T-helper 17 cell (primary cell): ENCODE results near the gene CNOT9. TPM values are rescaled to one million over a fixed set of nuclear protein-coding genes. Genes with fewer than 3 reads are reported as not detected.
"Not testable (repeated sequence)": the region's sequence is repeated elsewhere in the genome, so short reads cannot be mapped to it uniquely, and the experiment has no call there.

Experiments
- ATAC-seq: fragments of 150-1000 bp; cut with Tn5 transposase; 2 replicates; pipeline ENCODE4 v1.10.0; 2021; ENCODE audit warnings: mild to moderate bottlenecking, moderate library complexity
- DNase-seq, 3 donors: peaks; one replicate each; pipeline versions ENCODE4 v3.0.0 to v3.0.0-alpha.2; 2020 to 2021
- H3K9me3 ChIP-seq: one replicate; pipeline ENCODE4 v1.7.0; 2013; ENCODE audit warnings: low read length, mild to moderate bottlenecking; ENCODE audit not compliant: control insufficient read depth, poor library complexity, severe bottlenecking
- H3K27ac Mint-ChIP-seq: one replicate; pipeline ENCODE4 v1.8.0; 2022; ENCODE audit warnings: mild to moderate bottlenecking, moderate library complexity, mixed read lengths
- H3K27me3 Mint-ChIP-seq: one replicate; pipeline ENCODE4 v1.8.0; 2022; ENCODE audit warnings: mixed read lengths
- H3K36me3 Mint-ChIP-seq: one replicate; pipeline ENCODE4 v1.8.0; 2022; ENCODE audit warnings: low read depth, mixed read lengths
- H3K4me1 Mint-ChIP-seq: one replicate; pipeline ENCODE4 v1.8.0; 2022; ENCODE audit warnings: mild to moderate bottlenecking, mixed read lengths
- H3K4me3 Mint-ChIP-seq: one replicate; pipeline ENCODE4 v1.8.0; 2022; ENCODE audit warnings: mild to moderate bottlenecking, moderate library complexity, mixed read lengths
- total RNA-seq, 4 donors: library from RNA in 2 of 4; stranded (reverse) in 2 of 4; gene quantifications; one replicate each; pipeline ENCODE4 v1.2.3 and lab custom pipeline; 2022 to 2026

Gene CNOT9, protein sequence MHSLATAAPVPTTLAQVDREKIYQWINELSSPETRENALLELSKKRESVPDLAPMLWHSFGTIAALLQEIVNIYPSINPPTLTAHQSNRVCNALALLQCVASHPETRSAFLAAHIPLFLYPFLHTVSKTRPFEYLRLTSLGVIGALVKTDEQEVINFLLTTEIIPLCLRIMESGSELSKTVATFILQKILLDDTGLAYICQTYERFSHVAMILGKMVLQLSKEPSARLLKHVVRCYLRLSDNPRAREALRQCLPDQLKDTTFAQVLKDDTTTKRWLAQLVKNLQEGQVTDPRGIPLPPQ
- total RNA-seq (10 to 100 TPM; 72.8 to 74.4 TPM), total RNA-seq (lab: John Stamatoyannopoulos, UW) (78.1 to 80.2 reads per million in 2 donors)

DNA sequence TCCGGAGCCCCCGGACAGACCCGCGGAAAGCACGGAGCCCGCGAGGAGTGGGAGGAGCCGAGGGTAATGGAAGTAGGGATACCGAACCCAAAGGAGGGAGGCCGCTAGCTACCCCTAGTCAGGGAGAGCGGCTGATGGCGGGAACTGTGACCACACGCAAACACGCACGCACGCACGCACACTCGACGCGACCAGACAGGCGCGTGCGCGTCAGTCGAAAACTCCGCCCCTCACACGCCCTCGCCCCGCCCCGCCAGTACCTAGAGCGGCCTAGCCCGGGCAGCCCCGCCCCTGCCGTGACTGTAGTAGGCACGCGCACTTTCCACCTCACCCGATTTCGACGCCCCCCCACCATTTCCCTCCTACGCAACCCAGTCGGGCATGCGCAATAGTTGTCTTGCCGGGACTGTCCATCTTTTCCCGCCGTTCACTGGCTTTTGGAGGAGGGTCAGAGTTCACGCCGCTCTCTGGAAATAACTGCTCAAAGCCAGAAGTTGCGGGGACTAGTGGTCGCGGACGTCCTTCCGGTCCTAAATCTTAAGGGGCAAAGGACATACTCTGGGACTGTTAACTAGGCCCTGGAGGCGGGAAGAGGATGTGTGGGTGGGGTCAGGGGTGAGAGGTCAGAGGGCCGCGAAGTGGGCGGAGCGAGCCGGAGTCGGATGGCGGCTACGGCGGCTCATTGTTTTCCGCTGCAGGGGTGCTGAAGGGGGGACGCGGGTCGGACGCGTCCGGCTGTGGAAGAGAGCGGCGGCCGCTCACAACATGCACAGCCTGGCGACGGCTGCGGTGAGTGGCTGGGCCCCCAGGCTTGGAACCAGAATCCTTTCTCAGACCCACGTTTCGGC is at the start of gene CNOT9, which contains the start of gene USP37:
TSS of gene CNOT9 (plus strand) at position 650 of the 848 bp plus-strand sequence. CDS start at position 766, 116 bp downstream.
TSS of gene USP37 (minus strand) at position 162 of the 848 bp plus-strand sequence. CDS start 9,698 bp downstream, outside the sequence.
- Mint-ChIP-seq H3K4me3 (peak within 1 kb of the TSS; percentile 99), H3K4me1 (peaks cover 57% of the 10 kb centered on the region), H3K36me3 (peaks cover 4% of the 10 kb centered on the region), H3K27me3 (no peaks in the 10 kb centered on the region), H3K27ac (peak within 1 kb of the TSS; percentile 100)
- peak; percentile 88 for ATAC-seq
- H3K9me3 ChIP-seq: no peaks in the 10 kb centered on the region
- peak; percentile 100 for DNase-seq

DNA sequence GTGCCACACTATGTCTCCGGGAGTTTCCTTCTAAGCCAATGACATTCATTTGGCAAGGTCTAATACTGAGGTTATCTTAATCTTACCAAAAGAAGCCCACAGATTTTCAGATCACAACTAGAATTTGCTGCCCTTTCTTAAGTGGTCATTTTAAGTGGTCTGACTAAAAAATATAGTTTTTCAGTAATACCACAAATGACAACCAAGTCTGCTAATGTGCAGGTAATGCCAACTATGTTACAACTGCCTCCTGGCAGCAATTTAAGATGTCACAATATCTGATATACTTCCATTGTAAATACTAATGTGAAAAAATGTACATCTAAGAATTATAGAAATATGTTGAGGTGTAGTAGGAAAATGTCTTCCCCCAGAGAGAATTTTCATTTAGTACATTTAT is 49.8 kb upstream of the CNOT9 start:
- Mint-ChIP-seq H3K27ac (peak overlapping the region; percentile 41), H3K27me3 (no peaks in the 10 kb centered on the region), H3K4me3 (no peak overlapping the region), H3K36me3 (no peaks in the 10 kb centered on the region), H3K4me1 (peaks cover 19% of the 10 kb centered on the region)
- H3K9me3 ChIP-seq: no peaks in the 10 kb centered on the region
- DNase-seq: no peak
- ATAC-seq: no peak

DNA sequence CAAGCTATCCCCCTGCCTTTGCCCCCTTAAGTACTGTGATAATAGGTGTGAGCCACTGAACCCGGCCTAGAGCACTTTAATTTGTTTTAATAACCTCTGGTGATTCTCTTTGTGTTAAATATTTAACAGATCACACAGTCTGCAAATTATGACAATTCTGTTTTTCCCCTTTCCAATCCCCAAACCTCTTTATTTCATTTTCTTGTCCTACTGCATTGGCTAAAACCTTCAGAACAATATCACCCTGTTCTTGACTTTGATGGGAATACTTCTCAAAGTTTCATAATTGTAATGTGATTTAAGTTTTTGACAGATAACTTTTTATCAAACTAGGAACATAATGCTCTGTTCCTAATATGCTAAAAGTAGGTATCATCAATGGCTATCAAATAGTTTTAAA is 45.0 kb upstream of the CNOT9 start:
- no peak for DNase-seq
- peaks cover 4% of the 10 kb centered on the region for H3K36me3 Mint-ChIP-seq

DNA sequence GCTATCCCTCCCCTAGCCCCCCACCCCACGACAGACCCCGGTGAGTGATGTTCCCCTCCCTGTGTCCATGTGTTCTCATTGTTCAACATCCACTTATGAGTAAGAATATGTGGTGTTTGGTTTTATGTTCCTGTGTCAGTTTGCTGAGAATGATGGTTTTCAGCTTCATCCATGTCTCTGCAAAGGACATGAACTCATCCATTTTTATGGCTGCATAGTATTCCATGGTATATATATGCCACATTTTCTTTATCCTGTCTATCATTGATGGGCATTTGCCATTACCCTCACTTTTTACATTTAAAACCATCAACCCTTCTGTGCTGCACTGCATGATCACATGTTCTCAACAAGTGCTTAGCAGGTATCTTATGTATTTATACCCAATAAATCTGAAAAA is 40.2 kb upstream of the CNOT9 start:
- not testable (repeated sequence) for H3K27me3 Mint-ChIP-seq, H3K4me1 Mint-ChIP-seq, H3K27ac Mint-ChIP-seq, ATAC-seq, H3K4me3 Mint-ChIP-seq, H3K36me3 Mint-ChIP-seq, H3K9me3 ChIP-seq, DNase-seq

More for the DNA sequence above, 45.0 kb upstream of the CNOT9 start:
- Mint-ChIP-seq H3K27me3 (no peaks in the 10 kb centered on the region), H3K27ac (no peak overlapping the region), H3K4me3 (no peak overlapping the region), H3K4me1 (peaks cover 8% of the 10 kb centered on the region)
- H3K9me3 ChIP-seq: no peaks in the 10 kb centered on the region
- ATAC-seq: no peak

DNA sequence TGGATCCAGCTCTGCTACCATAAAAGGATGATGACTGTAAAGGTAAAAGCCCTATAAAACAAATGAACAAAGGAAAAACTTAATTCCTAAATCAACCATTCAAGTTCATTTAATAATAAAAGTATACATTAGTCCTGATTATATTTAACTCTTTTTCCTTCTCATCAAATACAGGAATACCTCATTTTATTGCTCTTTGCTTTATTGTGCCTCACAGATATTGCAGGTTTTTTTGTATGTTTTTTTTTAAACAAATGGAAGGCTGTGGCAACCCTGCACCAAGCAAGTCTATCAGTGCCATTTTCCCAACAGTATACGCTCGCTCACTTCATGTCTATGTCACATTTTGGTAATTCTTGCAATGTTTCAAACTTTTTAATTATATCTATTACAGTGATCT is 38.6 kb upstream of the CNOT9 start:
- Mint-ChIP-seq H3K36me3 (peaks cover 6% of the 10 kb centered on the region), H3K4me3 (no peak overlapping the region), H3K27me3 (no peaks in the 10 kb centered on the region), H3K27ac (no peak overlapping the region), H3K4me1 (peaks cover 2% of the 10 kb centered on the region)
- no peak for DNase-seq
- no peak for ATAC-seq
- H3K9me3 ChIP-seq: no peaks in the 10 kb centered on the region

DNA sequence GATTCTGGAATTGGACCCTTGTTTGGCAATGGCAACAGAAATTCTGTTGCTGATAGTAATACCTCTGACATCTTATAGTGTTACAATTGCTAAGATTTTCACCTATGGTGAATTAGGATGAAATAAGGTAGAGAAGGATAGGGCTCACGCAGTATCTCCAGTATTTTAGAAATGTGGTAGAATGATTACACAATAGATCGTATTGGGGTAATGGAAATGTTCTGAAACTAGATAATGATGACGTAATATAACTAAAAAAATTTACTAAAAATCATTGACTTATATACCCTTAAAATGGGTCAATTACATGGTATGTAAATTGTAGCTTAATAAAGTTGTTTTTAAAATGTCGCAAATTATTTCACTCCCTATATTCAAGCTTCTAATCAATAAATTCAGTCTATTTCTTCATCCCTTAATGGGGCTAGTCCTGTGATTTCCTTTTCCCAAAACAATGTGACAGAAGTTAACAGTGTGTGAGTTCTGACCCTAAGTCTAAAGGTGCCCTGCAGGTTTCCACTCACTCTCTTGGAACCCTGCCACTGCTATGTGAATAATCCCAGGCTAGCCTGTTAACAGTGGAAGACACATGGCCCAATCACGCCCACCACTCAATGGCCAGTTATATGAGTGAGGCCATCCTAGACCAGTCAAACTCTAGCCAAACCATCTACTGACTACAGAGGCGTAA is 31.7 kb upstream of the CNOT9 start:
- H3K9me3 ChIP-seq: no peaks in the 10 kb centered on the region
- Mint-ChIP-seq H3K4me3 (no peak overlapping the region), H3K27ac (no peak overlapping the region), H3K27me3 (no peaks in the 10 kb centered on the region), H3K36me3 (peaks cover 7% of the 10 kb centered on the region), H3K4me1 (peaks cover 8% of the 10 kb centered on the region)
- ATAC-seq (no peak), DNase-seq (no peak)

DNA sequence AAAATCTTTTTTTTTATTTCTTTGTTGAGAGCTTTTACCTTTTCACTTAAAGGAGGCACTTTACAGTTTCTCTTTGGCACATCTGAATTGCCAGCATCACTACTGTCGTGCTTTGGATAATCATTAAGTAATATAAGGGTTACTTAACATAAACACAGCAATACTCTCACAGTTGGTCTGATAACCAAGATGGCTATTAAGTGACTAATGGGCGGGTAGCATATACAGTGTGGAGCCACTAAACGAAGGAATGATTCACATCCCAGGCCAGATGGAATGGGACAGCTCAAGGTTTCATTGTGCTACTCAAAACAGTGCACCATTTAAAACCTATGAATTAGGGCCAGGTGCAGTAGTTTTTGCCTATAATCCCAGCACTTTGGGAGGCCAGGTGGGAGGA is 28.6 kb upstream of the CNOT9 start:
- Mint-ChIP-seq H3K27ac (no peak overlapping the region), H3K4me1 (peaks cover 6% of the 10 kb centered on the region), H3K4me3 (no peak overlapping the region), H3K36me3 (peaks cover 8% of the 10 kb centered on the region), H3K27me3 (no peaks in the 10 kb centered on the region)
- ATAC-seq: no peak
- no peak for DNase-seq
- no peaks in the 10 kb centered on the region for H3K9me3 ChIP-seq

DNA sequence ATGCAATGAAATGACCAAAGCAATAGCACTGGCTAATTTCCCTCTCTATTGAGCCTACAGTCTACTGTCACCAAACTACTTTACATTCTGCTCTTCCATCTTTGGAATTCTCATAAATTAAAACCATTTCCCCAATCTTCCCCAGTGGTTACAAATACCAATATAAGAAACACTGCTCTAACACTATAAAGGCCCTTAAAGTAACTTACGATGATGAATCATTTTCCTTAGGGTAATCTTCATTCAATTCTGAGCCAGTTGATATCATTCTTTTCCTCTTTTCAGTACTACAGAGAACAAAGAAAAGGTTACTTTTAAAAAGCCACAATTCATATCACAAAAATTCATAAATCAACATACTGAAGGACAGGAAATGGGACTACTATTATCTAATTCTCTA is 22.6 kb upstream of the CNOT9 start:
- H3K4me3 Mint-ChIP-seq: no peak overlapping the region
- ATAC-seq (no peak), DNase-seq (no peak)
- no peaks in the 10 kb centered on the region for H3K9me3 ChIP-seq
- H3K27ac Mint-ChIP-seq: no peak overlapping the region
- H3K36me3 Mint-ChIP-seq: peaks cover 9% of the 10 kb centered on the region
- H3K27me3 Mint-ChIP-seq: no peaks in the 10 kb centered on the region
- peaks cover 2% of the 10 kb centered on the region for H3K4me1 Mint-ChIP-seq

DNA sequence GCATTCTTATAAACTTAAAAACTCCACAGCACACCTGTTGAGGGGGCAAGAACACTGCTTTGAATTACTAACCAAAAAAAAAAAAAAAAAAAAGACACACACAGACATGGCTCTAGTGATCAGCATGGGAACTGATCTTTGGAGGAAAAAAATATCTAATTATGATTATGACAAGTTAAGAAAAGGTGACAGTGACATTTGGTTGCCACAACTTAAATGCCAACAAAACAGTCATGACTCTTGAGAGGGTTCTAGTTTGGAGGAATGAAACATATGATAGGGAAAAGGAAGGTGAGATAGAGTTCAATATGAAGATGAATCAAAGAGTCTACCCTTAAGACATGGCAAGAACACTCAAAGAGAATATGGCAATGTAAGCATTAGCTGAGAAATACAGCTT is 21.1 kb upstream of the CNOT9 start:
- ATAC-seq (no peak), DNase-seq (no peak)
- Mint-ChIP-seq H3K4me3 (no peak overlapping the region), H3K4me1 (peaks cover 2% of the 10 kb centered on the region), H3K27me3 (no peaks in the 10 kb centered on the region), H3K27ac (peak overlapping the region; percentile 19), H3K36me3 (peaks cover 12% of the 10 kb centered on the region)
- no peaks in the 10 kb centered on the region for H3K9me3 ChIP-seq

DNA sequence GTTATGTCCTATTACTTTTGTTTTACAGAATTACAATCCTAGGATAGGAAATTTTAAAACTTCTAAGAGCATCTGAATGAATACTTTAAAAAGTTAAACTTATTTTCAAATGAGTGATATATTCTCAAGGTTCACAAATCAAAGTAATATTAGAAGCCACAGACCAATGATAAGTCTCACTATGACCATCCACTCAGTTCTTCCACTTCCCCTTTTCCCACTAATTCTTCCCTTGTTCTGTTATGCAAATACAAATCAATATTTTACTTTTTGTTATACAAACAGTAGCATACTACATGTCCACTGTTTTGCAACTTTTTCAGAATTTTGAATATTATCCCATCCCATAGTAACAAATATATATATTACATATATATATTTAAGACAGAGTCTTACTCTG is 20.7 kb upstream of the CNOT9 start:
- ATAC-seq (no peak), DNase-seq (no peak)
- no peaks in the 10 kb centered on the region for H3K27me3 Mint-ChIP-seq
- peak overlapping the region; percentile 19 for H3K27ac Mint-ChIP-seq
- no peak overlapping the region for H3K4me3 Mint-ChIP-seq
- peaks cover 13% of the 10 kb centered on the region for H3K36me3 Mint-ChIP-seq
- H3K9me3 ChIP-seq: no peaks in the 10 kb centered on the region
- peaks cover 2% of the 10 kb centered on the region for H3K4me1 Mint-ChIP-seq

DNA sequence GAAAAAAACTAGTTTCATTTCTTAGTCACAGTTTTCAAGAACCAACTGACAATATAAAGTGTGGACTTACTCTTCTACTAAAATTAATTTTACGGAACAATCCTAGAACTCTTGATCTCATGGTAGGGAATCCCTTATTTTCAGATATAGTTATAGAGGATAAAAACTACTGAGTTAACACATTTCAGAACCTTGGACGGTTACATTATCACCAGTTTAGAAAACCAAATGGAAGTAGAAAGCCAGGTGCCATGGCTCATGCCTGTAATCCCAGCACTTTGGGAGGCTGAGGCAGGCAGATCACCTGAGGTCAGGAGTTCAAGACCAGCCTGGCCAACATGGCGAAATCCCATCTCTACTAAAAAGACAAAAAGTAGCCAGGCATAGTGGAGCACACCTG is 14.4 kb upstream of the CNOT9 start:
- H3K4me3 Mint-ChIP-seq, H3K27me3 Mint-ChIP-seq, H3K9me3 ChIP-seq, H3K27ac Mint-ChIP-seq, ATAC-seq, DNase-seq, H3K4me1 Mint-ChIP-seq: not testable (repeated sequence)
- H3K36me3 Mint-ChIP-seq: peaks cover 13% of the 10 kb centered on the region

DNA sequence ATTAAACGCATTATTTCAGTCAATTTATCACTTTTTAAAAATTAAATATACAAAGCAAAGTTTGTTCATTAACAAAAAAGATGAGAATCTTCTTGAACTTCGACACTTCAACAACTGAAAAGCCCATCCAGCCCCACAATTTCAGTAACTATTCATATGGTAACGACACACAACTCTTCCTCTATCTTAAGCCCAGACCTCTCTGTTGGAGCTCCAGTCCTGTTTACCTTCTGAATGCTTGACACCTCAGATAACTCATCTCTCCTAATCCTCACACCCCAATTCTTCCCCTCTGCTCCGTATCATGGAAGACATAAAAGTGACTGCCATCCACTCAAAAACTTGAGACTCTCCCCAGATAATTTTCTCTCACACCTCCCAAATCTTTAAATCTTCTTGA is 13.1 kb upstream of the CNOT9 start:
- Mint-ChIP-seq H3K4me1 (peaks cover 3% of the 10 kb centered on the region), H3K36me3 (peaks cover 13% of the 10 kb centered on the region), H3K27ac (peak overlapping the region; percentile 65), H3K4me3 (no peak overlapping the region), H3K27me3 (no peaks in the 10 kb centered on the region)
- DNase-seq (no peak), ATAC-seq (no peak)
- no peaks in the 10 kb centered on the region for H3K9me3 ChIP-seq

DNA sequence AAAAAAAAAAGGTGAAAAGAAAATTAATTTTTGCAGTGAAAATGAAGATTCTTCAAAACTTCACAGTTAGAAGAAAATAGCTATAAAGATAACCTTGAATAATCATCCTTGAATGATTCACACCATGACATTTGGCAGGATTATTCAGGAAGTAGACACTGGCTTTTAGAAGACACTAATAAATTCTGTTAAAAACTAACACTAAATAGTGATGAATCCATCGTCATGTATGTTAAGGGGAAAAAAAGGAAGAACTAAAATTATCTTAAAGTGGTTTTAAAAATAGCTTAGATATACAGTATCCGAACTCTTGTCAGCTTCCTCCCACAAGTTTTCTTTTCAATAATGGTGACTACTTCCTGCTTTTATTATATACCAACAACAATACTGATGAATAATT is 10.7 kb upstream of the CNOT9 start:
- peaks cover 15% of the 10 kb centered on the region for H3K36me3 Mint-ChIP-seq
- no peaks in the 10 kb centered on the region for H3K27me3 Mint-ChIP-seq
- peaks cover 6% of the 10 kb centered on the region for H3K4me1 Mint-ChIP-seq
- DNase-seq (no peak), ATAC-seq (no peak)
- no peak overlapping the region for H3K4me3 Mint-ChIP-seq
- H3K9me3 ChIP-seq: no peaks in the 10 kb centered on the region
- no peak overlapping the region for H3K27ac Mint-ChIP-seq
